Right kidney (tissue), 1 donor: ENCODE data around the gene PLEKHA7.

ENCODE experiments used
- DNase-seq: peaks from one replicate; pipeline ENCODE4 v3.0.0-alpha.2; 2016

The PLEKHA7 gene

GRCh38 chr11:16787035-16787742 is 227.0 kb downstream of the PLEKHA7 start:
- no peak for DNase-seq

- no peak for DNase-seq
Measured at GRCh38 chr11:16786131-16786530, 228.1 kb downstream of the PLEKHA7 start.

- DNase-seq: no peak
Measured at GRCh38 chr11:16785520-16786128, 228.6 kb downstream of the PLEKHA7 start.

GRCh38 chr11:16784666-16785065 is 229.5 kb downstream of the PLEKHA7 start:
- DNase-seq: no peak

- no peak for DNase-seq
Measured at GRCh38 chr11:16784097-16784496, 230.1 kb downstream of the PLEKHA7 start.

- no peak for DNase-seq
Measured at GRCh38 chr11:16783321-16783801, 230.9 kb downstream of the PLEKHA7 start.

GRCh38 chr11:16781936-16782919 is 232.0 kb downstream of the PLEKHA7 start:
- DNase-seq: no peak

- DNase-seq: no peak
Measured at GRCh38 chr11:16780698-16781550, 233.3 kb downstream of the PLEKHA7 start.

GRCh38 chr11:16780146-16780545 is 234.1 kb downstream of the PLEKHA7 start:
- no peak for DNase-seq

- no peak for DNase-seq
Measured at GRCh38 chr11:16779436-16779835, 234.8 kb downstream of the PLEKHA7 start.

GRCh38 chr11:16778876-16779275 is 235.3 kb downstream of the PLEKHA7 start:
- no peak for DNase-seq

GRCh38 chr11:16778286-16778685 is 235.9 kb downstream of the PLEKHA7 start:
- no peak for DNase-seq

- no peak for DNase-seq
Measured at GRCh38 chr11:16777613-16777975, 236.6 kb downstream of the PLEKHA7 start.

- DNase-seq: no peak
Measured at GRCh38 chr11:16776711-16777612, 237.3 kb downstream of the PLEKHA7 start.

- DNase-seq: no peak
Measured at GRCh38 chr11:16775614-16776283, 238.5 kb downstream of the PLEKHA7 start.

- no peak for DNase-seq
Measured at GRCh38 chr11:16774936-16775613, 239.1 kb downstream of the PLEKHA7 start.

- DNase-seq: no peak
Measured at GRCh38 chr11:16773981-16774935, 240.0 kb downstream of the PLEKHA7 start.

GRCh38 chr11:16772141-16772512 is 242.1 kb downstream of the PLEKHA7 start:
- DNase-seq: no peak
